HCT116 (cell line): ENCODE measurements around the gene KRTAP1-5. TPM values are rescaled to one million over a fixed set of nuclear protein-coding genes. Genes with fewer than 3 reads are reported as not detected.

Experiments
- ATAC-seq: fragments of 200-7000 bp; cut with Tn5 transposase; 2 replicates; pipeline ENCODE4 v1.9.1; 2020; ENCODE audit warnings: mild to moderate bottlenecking, moderate library complexity
- BruUV-seq: library from RNA; stranded (reverse); fragments of 400-500 nt; replicated peaks from 2 replicates; lab custom pipeline; 2021; lab: Mats Ljungman, UMichigan
- CTCF ChIA-PET: fragments of 300-600 bp; sonication (Branson Sonifier 250); formaldehyde crosslinking; loops from one replicate; lab custom pipeline; 2021; ENCODE audit warnings: antibody characterized with exemption; lab: Charles Lee
- POLR2A ChIA-PET: fragments of 300-600, 350-600 bp; sonication (Branson Sonifier 250); formaldehyde crosslinking; loops from one replicate; lab custom pipeline; 2021; ENCODE audit warnings: antibody characterized with exemption; lab: Charles Lee
- RAD21 ChIA-PET, 2 experiments: fragments of 300-600 bp; sonication (Branson Sonifier 250); formaldehyde crosslinking; loops; one replicate each; lab custom pipeline; 2023; ENCODE audit warnings: low total read pairs in 2 of 2; ENCODE audit not compliant: uncharacterized antibody in 2 of 2, unreplicated experiment in 2 of 2, low non-redundant PET in 1 of 2; lab: Charles Lee
- DNase-seq: peaks from one replicate; pipeline ENCODE4 v3.0.0-alpha.2; 2010; ENCODE audit warnings: low read depth, low spot score
- H2AFZ ChIP-seq: fragments of 200-600 bp; shearing (Covaris generic), sonication (generic); 2 replicates; pipeline ENCODE4 v1.6.1; 2017; ENCODE audit warnings: low read depth, mixed run types, mixed read lengths, antibody characterized with exemption, low read length; ENCODE audit not compliant: poor library complexity, severe bottlenecking
- H3K27ac ChIP-seq: 2 replicates; pipeline ENCODE4 v1.5.1; 2012; ENCODE audit warnings: low read depth, low read length
- H3K27me3 ChIP-seq: fragments of 200-600 bp; sonication (generic); 2 replicates; pipeline ENCODE4 v1.6.1; 2016; ENCODE audit warnings: mixed run types, low read length, mixed read lengths; ENCODE audit not compliant: insufficient read depth
- H3K36me3 ChIP-seq, 2 experiments: fragments of 200-500 bp in 1 of 2; fragments of 200-600 bp in 1 of 2; sonication (Bioruptor generic) in 1 of 2; sonication (generic) in 1 of 2; 2 replicates each; pipeline versions ENCODE4 v1.5.1 to v1.6.1; 2014 to 2016; ENCODE audit warnings: low read length in 2 of 2, inconsistent platforms in 1 of 2, mixed read lengths in 1 of 2, mixed run types in 1 of 2; ENCODE audit not compliant: insufficient read depth in 2 of 2, control insufficient read depth in 1 of 2
- H3K4me1 ChIP-seq, 2 experiments: fragments of 200-600 bp in 1 of 2; sonication (generic) in 1 of 2; 2 replicates each; pipeline versions ENCODE4 v1.5.1 to v1.6.1; 2012 to 2017; ENCODE audit warnings: low read length in 2 of 2, inconsistent platforms in 1 of 2, mild to moderate bottlenecking in 1 of 2, mixed read lengths in 1 of 2, mixed run types in 1 of 2, moderate library complexity in 1 of 2; ENCODE audit not compliant: insufficient read depth in 2 of 2, control insufficient read depth in 1 of 2
- H3K4me2 ChIP-seq: fragments of 200-600 bp; sonication (generic); 2 replicates; pipeline ENCODE4 v1.6.1; 2017; ENCODE audit warnings: mixed run types, low read length, mixed read lengths
- H3K4me3 ChIP-seq, 2 experiments: fragments of 200-600 bp in 1 of 2; sonication (generic) in 1 of 2; replicated peaks in 1 of 2; 2 replicates each; pipeline ENCODE4 v1.5.1; 2011 to 2016; ENCODE audit warnings: low read length in 2 of 2, control low read depth in 1 of 2, low read depth in 1 of 2, mild to moderate bottlenecking in 1 of 2, mixed read lengths in 1 of 2, mixed run types in 1 of 2
- H3K79me2 ChIP-seq: fragments of 200-600 bp; sonication (generic); 2 replicates; pipeline ENCODE4 v1.6.1; 2017; ENCODE audit warnings: mild to moderate bottlenecking, mixed run types, low read length, moderate library complexity, mixed read lengths; ENCODE audit not compliant: insufficient read depth
- H3K9ac ChIP-seq: fragments of 200-600 bp; sonication (generic); 2 replicates; pipeline ENCODE4 v1.6.1; 2016; ENCODE audit warnings: low read length, mixed read lengths
- H3K9me2 ChIP-seq: fragments of 200-600 bp; sonication (generic), shearing (Covaris generic); 2 replicates; pipeline ENCODE4 v1.6.1; 2017; ENCODE audit warnings: mixed run types, mild to moderate bottlenecking, moderate library complexity; ENCODE audit not compliant: insufficient read depth
- H3K9me3 ChIP-seq, 2 experiments: fragments of 200-500 bp in 1 of 2; fragments of 200-600 bp in 1 of 2; sonication (Bioruptor generic) in 1 of 2; sonication (generic) in 1 of 2; 2 replicates each; pipeline ENCODE4 v1.6.1; 2014 to 2017; ENCODE audit warnings: low read length in 2 of 2, mixed read lengths in 2 of 2, inconsistent platforms in 1 of 2, low read depth in 1 of 2, mild to moderate bottlenecking in 1 of 2, mixed run types in 1 of 2, moderate library complexity in 1 of 2; ENCODE audit not compliant: control insufficient read depth in 1 of 2, insufficient read depth in 1 of 2
- H4K20me1 ChIP-seq: fragments of 200-600 bp; sonication (generic), shearing (Covaris generic); 2 replicates; pipeline ENCODE4 v1.6.1; 2017; ENCODE audit warnings: mixed run types, mild to moderate bottlenecking, moderate library complexity; ENCODE audit not compliant: insufficient read depth
- CBX3 ChIP-seq: IDR thresholded peaks from 2 replicates; pipeline ENCODE4 v1.6.1; 2012; ENCODE audit warnings: low read depth
- CEBPB ChIP-seq: IDR thresholded peaks from 2 replicates; pipeline ENCODE4 v1.6.1; 2012; ENCODE audit warnings: low read depth
- ELF1 ChIP-seq: IDR thresholded peaks from 2 replicates; pipeline ENCODE4 v1.6.1; 2012; ENCODE audit warnings: low read depth, borderline replicate concordance
- EZH2 ChIP-seq: fragments of 200-600 bp; sonication (generic); IDR thresholded peaks from 2 replicates; pipeline ENCODE4 v1.6.1; 2017; ENCODE audit warnings: antibody characterized with exemption, mixed run types
- EZH2phosphoT487 ChIP-seq: fragments of 200-600 bp; IDR thresholded peaks from 2 replicates; pipeline ENCODE4 v1.6.1; 2018; ENCODE audit warnings: antibody characterized with exemption, borderline replicate concordance
- FOSL1 ChIP-seq: IDR thresholded peaks from 2 replicates; pipeline ENCODE4 v1.6.1; 2012; ENCODE audit warnings: low read depth
- JUND ChIP-seq: IDR thresholded peaks from 2 replicates; pipeline ENCODE4 v1.6.1; 2012
- RAD21 ChIP-seq: IDR thresholded peaks from 2 replicates; pipeline ENCODE4 v1.6.1; 2012; ENCODE audit warnings: low read depth, mild to moderate bottlenecking
- SIN3A ChIP-seq: IDR thresholded peaks from 2 replicates; pipeline ENCODE4 v1.6.1; 2012; ENCODE audit warnings: low read depth
- SP1 ChIP-seq: IDR thresholded peaks from 2 replicates; pipeline ENCODE4 v1.6.1; 2012; ENCODE audit warnings: low read depth
- SRF ChIP-seq: IDR thresholded peaks from 2 replicates; pipeline ENCODE4 v1.6.1; 2012; ENCODE audit warnings: low read depth
- TCF7L2 ChIP-seq: IDR thresholded peaks from 2 replicates; pipeline ENCODE4 v1.7.0; 2011; ENCODE audit warnings: borderline replicate concordance, inconsistent platforms; ENCODE audit not compliant: insufficient read depth, insufficient read length; ENCODE audit errors: extremely low read depth
- ZFX ChIP-seq: fragments of 450-650 bp; IDR thresholded peaks from 2 replicates; pipeline ENCODE4 v1.6.1; 2017
- ZNF274 ChIP-seq: fragments of 200-500 bp; sonication (Bioruptor generic); IDR thresholded peaks from 2 replicates; pipeline ENCODE4 v1.6.1; 2014; ENCODE audit warnings: mild to moderate bottlenecking, low read depth, low read length, inconsistent platforms
- intact Hi-C: fragments of 100-400 bp; cut with micrococcal nuclease; formaldehyde crosslinking; loops from 2 replicates; pipeline ENCODE4 v1.10.0; 2022
- total RNA-seq: library from RNA; stranded (reverse); gene quantifications from one replicate; pipeline ENCODE4 v1.2.1, GENCODE V29; 2021; ENCODE audit not compliant: unreplicated experiment
- TF ChIP-seq, protein P1 (sequence below): IDR thresholded peaks from 2 replicates; pipeline ENCODE4 v1.6.1; 2012
- TF ChIP-seq, protein P2 (sequence below), 3 experiments: fragments of 200-600 bp in 1 of 3; sonication (generic) in 1 of 3; IDR thresholded peaks in 2 of 3; conservative IDR thresholded peaks in 1 of 3; 2 replicates each; pipeline ENCODE4 v1.5.1; 2012 to 2017; ENCODE audit warnings: low read depth in 2 of 3, low read length in 2 of 3, antibody characterized with exemption in 1 of 3, borderline replicate concordance in 1 of 3, control low read depth in 1 of 3, mild to moderate bottlenecking in 1 of 3, mixed read lengths in 1 of 3, mixed run types in 1 of 3, moderate library complexity in 1 of 3; ENCODE audit not compliant: insufficient read depth in 1 of 3

The KRTAP1-5 gene
- total RNA-seq, 1 experiment from 2014 or later = not detected

DNA sequence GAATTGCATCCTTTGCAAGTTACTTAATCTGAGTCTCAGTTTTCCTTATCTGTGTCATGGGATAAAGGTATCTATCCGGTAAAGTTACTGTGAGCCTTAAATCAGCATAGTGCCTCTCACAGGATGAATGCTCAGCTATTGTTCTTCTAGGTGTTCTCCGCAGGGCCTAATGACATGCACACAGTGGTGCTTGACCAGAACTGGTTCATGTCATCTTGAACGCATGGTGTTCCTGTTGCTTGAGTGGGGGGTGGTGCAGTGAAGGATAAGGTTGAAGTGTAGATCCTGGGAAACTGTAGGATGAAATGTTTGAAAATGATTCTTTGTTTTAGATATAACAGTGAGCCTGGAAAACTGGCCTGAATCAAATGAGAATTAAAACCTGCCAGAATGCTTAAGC lies 46.9 kb downstream of the KRTAP1-5 start (continued):
- no peak for TF ChIP-seq CBX3
- no peak for TF ChIP-seq TCF7L2
- TF ChIP-seq, protein P1, sequence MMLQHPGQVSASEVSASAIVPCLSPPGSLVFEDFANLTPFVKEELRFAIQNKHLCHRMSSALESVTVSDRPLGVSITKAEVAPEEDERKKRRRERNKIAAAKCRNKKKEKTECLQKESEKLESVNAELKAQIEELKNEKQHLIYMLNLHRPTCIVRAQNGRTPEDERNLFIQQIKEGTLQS = no peak
- no peak for TF ChIP-seq SIN3A
- TF ChIP-seq, protein P2, sequence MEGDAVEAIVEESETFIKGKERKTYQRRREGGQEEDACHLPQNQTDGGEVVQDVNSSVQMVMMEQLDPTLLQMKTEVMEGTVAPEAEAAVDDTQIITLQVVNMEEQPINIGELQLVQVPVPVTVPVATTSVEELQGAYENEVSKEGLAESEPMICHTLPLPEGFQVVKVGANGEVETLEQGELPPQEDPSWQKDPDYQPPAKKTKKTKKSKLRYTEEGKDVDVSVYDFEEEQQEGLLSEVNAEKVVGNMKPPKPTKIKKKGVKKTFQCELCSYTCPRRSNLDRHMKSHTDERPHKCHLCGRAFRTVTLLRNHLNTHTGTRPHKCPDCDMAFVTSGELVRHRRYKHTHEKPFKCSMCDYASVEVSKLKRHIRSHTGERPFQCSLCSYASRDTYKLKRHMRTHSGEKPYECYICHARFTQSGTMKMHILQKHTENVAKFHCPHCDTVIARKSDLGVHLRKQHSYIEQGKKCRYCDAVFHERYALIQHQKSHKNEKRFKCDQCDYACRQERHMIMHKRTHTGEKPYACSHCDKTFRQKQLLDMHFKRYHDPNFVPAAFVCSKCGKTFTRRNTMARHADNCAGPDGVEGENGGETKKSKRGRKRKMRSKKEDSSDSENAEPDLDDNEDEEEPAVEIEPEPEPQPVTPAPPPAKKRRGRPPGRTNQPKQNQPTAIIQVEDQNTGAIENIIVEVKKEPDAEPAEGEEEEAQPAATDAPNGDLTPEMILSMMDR (IDR thresholded peaks at IDR 0.05 in 2 of 3, conservative IDR thresholded peaks at IDR 0.05 in 1 of 3; ENCODE audit: borderline replicate concordance in 1 of 3, insufficient read depth in 1 of 3, low read depth in 2 of 3, low read length in 2 of 3) = no peak

DNA sequence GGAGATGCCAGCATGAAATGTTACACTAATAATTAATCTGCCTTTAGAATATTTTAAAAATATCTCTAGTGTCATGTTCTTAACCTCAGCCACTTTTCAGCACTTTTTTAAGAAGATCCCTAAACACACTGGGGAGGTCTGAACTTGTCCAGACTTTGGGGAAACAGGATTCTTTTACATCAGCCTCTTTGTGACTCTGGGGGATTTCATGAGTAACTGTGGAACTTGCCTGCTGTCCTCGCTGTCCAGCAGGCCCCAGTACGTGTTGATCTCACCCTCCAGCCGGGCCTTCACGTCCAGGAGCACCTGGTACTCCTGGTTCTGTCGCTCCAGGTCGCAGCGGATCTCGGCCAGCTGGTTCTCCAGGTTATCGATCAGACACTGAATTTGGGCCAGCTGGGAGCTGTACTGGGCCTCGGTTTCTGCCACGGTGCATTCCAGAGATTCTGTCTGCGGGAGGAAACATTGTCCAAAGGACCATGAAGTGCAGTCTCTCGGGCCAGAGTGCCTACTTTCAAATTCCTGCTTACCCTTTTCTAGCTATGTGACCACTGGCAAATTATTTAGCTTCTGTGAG lies 48.3 kb downstream of the KRTAP1-5 start:
- ChIA-PET POLR2A (interaction anchor here (0.7 kb wide), 1 partner anchor 378 kb away, joined by 3 read pairs; no protein-coding TSS in a partner anchor), CTCF (no interaction called here), RAD21 (no interaction called here)
- Histone ChIP-seq H3K4me1 (peaks cover 4% of the 10 kb centered on the region in 2 experiments; a peak in 3 of 4 replicates), H3K36me3 (no peaks in the 10 kb centered on the region), H3K27ac (no peak overlapping the region), H2AFZ (no peak overlapping the region), H3K9ac (no peak overlapping the region), H4K20me1 (no peaks in the 10 kb centered on the region), H3K4me2 (no peak overlapping the region), H3K27me3 (no peaks in the 10 kb centered on the region), H3K9me3 (no peaks in the 10 kb centered on the region), H3K4me3 (no peak overlapping the region), H3K79me2 (no peaks in the 10 kb centered on the region), H3K9me2 (no peaks in the 10 kb centered on the region)
- intact Hi-C loops = no loop called here
- BruUV-seq = no TSS peak
- TF ChIP-seq ZFX (no peak), JUND (no peak), CEBPB (no peak), CBX3 (no peak), SP1 (no peak), RAD21 (no peak), EZH2phosphoT487 (no peak), ELF1 (no peak), ZNF274 (no peak), EZH2 (no peak), SRF (no peak), FOSL1 (no peak)
- TF ChIP-seq, protein P2 (IDR thresholded peaks at IDR 0.05 in 2 of 3, conservative IDR thresholded peaks at IDR 0.05 in 1 of 3; ENCODE audit: borderline replicate concordance in 1 of 3, insufficient read depth in 1 of 3, low read depth in 2 of 3, low read length in 2 of 3) = no peak
- no peak for DNase-seq
- no peak for ATAC-seq
